ENCODE data around the gene ABHD14A. TPM values are rescaled to one million over a fixed set of nuclear protein-coding genes. Genes with fewer than 3 reads are reported as not detected.
A peak's percentile ranks its signal among the peaks of the same experiment; 100 is the strongest.

The ABHD14A gene
- total RNA-seq, 1 donor from 2014 or later = 14.8 TPM

GRCh38 chr3:52019352-52020080, 44.7 kb downstream of the ABHD14A start:
- Mint-ChIP-seq H3K27me3 (ENCODE audit: low read depth) (no peaks in the 10 kb centered on the region), H3K4me1 (peaks cover 39% of the 10 kb centered on the region), H3K36me3 (ENCODE audit: low read depth) (no peaks in the 10 kb centered on the region), H3K4me3 (no peak overlapping the region), H3K27ac (ENCODE audit: unreplicated experiment) (peak overlapping the region; percentile 96), H3K9me3 (no peaks in the 10 kb centered on the region)
- no peak for DNase-seq (ENCODE audit: low read depth, low spot score)
- no peak for TF ChIP-seq CTCF (conservative IDR thresholded peaks at IDR 0.05)

- TF ChIP-seq CTCF (conservative IDR thresholded peaks at IDR 0.05) = no peak
- no peak overlapping the region for H3K4me3 Mint-ChIP-seq
- no peak for DNase-seq (ENCODE audit: low read depth, low spot score)
- H3K27me3 Mint-ChIP-seq (ENCODE audit: low read depth) = no peaks in the 10 kb centered on the region
- H3K9me3 Mint-ChIP-seq = no peaks in the 10 kb centered on the region
- H3K36me3 Mint-ChIP-seq (ENCODE audit: low read depth) = no peaks in the 10 kb centered on the region
- H3K27ac Mint-ChIP-seq (ENCODE audit: unreplicated experiment) = no peak overlapping the region
- peaks cover 52% of the 10 kb centered on the region for H3K4me1 Mint-ChIP-seq
Measured at GRCh38 chr3:52020796-52021195, 45.9 kb downstream of the ABHD14A start.

GRCh38 chr3:52021489-52022268, 46.8 kb downstream of the ABHD14A start:
- peaks cover 58% of the 10 kb centered on the region for H3K4me1 Mint-ChIP-seq
- H3K27ac Mint-ChIP-seq (ENCODE audit: unreplicated experiment) = peak overlapping the region; percentile 83
- DNase-seq (ENCODE audit: low read depth, low spot score) = no peak
- H3K4me3 Mint-ChIP-seq = no peak overlapping the region
- no peaks in the 10 kb centered on the region for H3K36me3 Mint-ChIP-seq (ENCODE audit: low read depth)
- no peaks in the 10 kb centered on the region for H3K9me3 Mint-ChIP-seq
- TF ChIP-seq CTCF (conservative IDR thresholded peaks at IDR 0.05) = no peak
- no peaks in the 10 kb centered on the region for H3K27me3 Mint-ChIP-seq (ENCODE audit: low read depth)

- Mint-ChIP-seq H3K27me3 (ENCODE audit: low read depth) (no peaks in the 10 kb centered on the region), H3K4me3 (no peak overlapping the region), H3K4me1 (peaks cover 56% of the 10 kb centered on the region), H3K36me3 (ENCODE audit: low read depth) (no peaks in the 10 kb centered on the region), H3K9me3 (no peaks in the 10 kb centered on the region), H3K27ac (ENCODE audit: unreplicated experiment) (no peak overlapping the region)
- no peak for DNase-seq (ENCODE audit: low read depth, low spot score)
- TF ChIP-seq CTCF (conservative IDR thresholded peaks at IDR 0.05) = no peak
Measured at GRCh38 chr3:52022323-52023100, 47.6 kb downstream of the ABHD14A start.

GRCh38 chr3:52023101-52023770, 48.4 kb downstream of the ABHD14A start:
- Mint-ChIP-seq H3K4me3 (no peak overlapping the region), H3K27me3 (ENCODE audit: low read depth) (no peaks in the 10 kb centered on the region)
- no peak for TF ChIP-seq CTCF (conservative IDR thresholded peaks at IDR 0.05)

More at GRCh38 chr3:52023101-52023770, 48.4 kb downstream of the ABHD14A start:
- H3K36me3 Mint-ChIP-seq (ENCODE audit: low read depth) = no peaks in the 10 kb centered on the region
- peaks cover 54% of the 10 kb centered on the region for H3K4me1 Mint-ChIP-seq
- H3K27ac Mint-ChIP-seq (ENCODE audit: unreplicated experiment) = no peak overlapping the region
- no peaks in the 10 kb centered on the region for H3K9me3 Mint-ChIP-seq
- DNase-seq (ENCODE audit: low read depth, low spot score) = no peak
